CD4-positive, CD25-positive, alpha-beta regulatory T cell (primary cell): ENCODE results near the gene DUS1L. TPM values are rescaled to one million over a fixed set of nuclear protein-coding genes. Genes with fewer than 3 reads are reported as not detected.
A peak's percentile ranks its signal among the peaks of the same experiment; 100 is the strongest.

Source experiments
- ATAC-seq, 2 donors: fragments of 150-1000 bp; cut with Tn5 transposase; one replicate each; pipeline ENCODE4 v1.10.0; 2021; ENCODE audit warnings: low read depth in 2 of 2, moderate number of reproducible peaks in 2 of 2, moderate library complexity in 1 of 2
- DNase-seq, 3 donors: peaks; one replicate each; pipeline versions ENCODE4 v3.0.0 to v3.0.0-alpha.2; 2012 to 2022; ENCODE audit warnings: mixed read lengths in 1 of 3
- H3K27ac ChIP-seq: one replicate; pipeline ENCODE4 v1.7.0; 2013; ENCODE audit warnings: mild to moderate bottlenecking, low read length; ENCODE audit not compliant: insufficient read depth, poor library complexity, severe bottlenecking
- H3K27me3 ChIP-seq: one replicate; pipeline ENCODE4 v1.7.0; 2013; ENCODE audit warnings: low read length; ENCODE audit not compliant: control insufficient read depth, insufficient read depth
- H3K36me3 ChIP-seq: one replicate; pipeline ENCODE4 v1.7.0; 2013; ENCODE audit warnings: mild to moderate bottlenecking, low read length, moderate library complexity; ENCODE audit not compliant: control insufficient read depth, insufficient read depth
- H3K4me1 ChIP-seq: 2 replicates; pipeline ENCODE4 v1.7.0; 2013; ENCODE audit warnings: mild to moderate bottlenecking, low read length; ENCODE audit not compliant: insufficient read depth, control insufficient read depth, poor library complexity, severe bottlenecking
- H3K4me3 ChIP-seq: one replicate; pipeline ENCODE4 v1.7.0; 2013; ENCODE audit warnings: low read depth, mild to moderate bottlenecking, low read length, moderate library complexity
- H3K9me3 ChIP-seq, 2 experiments: 1 replicate in 1 of 2; 2 replicates in 1 of 2; pipeline ENCODE4 v1.7.0; 2013; ENCODE audit warnings: low read length in 2 of 2, mild to moderate bottlenecking in 1 of 2, moderate library complexity in 1 of 2; ENCODE audit not compliant: control insufficient read depth in 2 of 2
- H3K27ac Mint-ChIP-seq, 3 donors: one replicate each; pipeline ENCODE4 v1.8.0; 2020 to 2022; ENCODE audit warnings: mild to moderate bottlenecking in 3 of 3, mixed read lengths in 3 of 3, moderate library complexity in 2 of 3
- H3K27me3 Mint-ChIP-seq: one replicate; pipeline ENCODE4 v1.8.0; 2022; ENCODE audit warnings: mild to moderate bottlenecking, mixed read lengths
- H3K36me3 Mint-ChIP-seq: one replicate; pipeline ENCODE4 v1.8.0; 2020; ENCODE audit warnings: mixed read lengths
- H3K4me1 Mint-ChIP-seq, 4 donors: one replicate each; pipeline ENCODE4 v1.8.0; 2020 to 2022; ENCODE audit warnings: mixed read lengths in 4 of 4, mild to moderate bottlenecking in 1 of 4
- H3K4me3 Mint-ChIP-seq, 4 donors: one replicate each; pipeline ENCODE4 v1.8.0; 2020 to 2022; ENCODE audit warnings: mild to moderate bottlenecking in 4 of 4, mixed read lengths in 4 of 4, moderate library complexity in 3 of 4
- H3K9me3 Mint-ChIP-seq, 7 donors: one replicate each; pipeline ENCODE4 v1.8.0; 2020 to 2022; ENCODE audit warnings: mixed read lengths in 7 of 7, mild to moderate bottlenecking in 3 of 7, moderate library complexity in 2 of 7
- polyA plus RNA-seq, 4 donors: library from polyadenylated mRNA; unstranded; fragments of 300-500 nt; fragmentation: Illumina TruSeq; gene quantifications; one replicate each; pipeline ENCODE4 v1.2.3, GENCODE V29; 2021
- total RNA-seq: library from RNA; stranded (reverse); gene quantifications from one replicate; pipeline ENCODE4 v1.2.3, GENCODE V29; 2022

DUS1L gene
- total and polyA plus RNA-seq, 5 donors from 2014 or later, result 49.3 to 128 (median 69.5) TPM

GRCh38 chr17:82029391-82029790 is 36.2 kb downstream of the DUS1L start:
- no peaks in the 10 kb centered on the region for H3K9me3 Mint-ChIP-seq
- DNase-seq (no peak), ATAC-seq (no peak)
- peaks cover 23% of the 10 kb centered on the region for H3K4me1 ChIP-seq
- H3K36me3 ChIP-seq, result no peaks in the 10 kb centered on the region
- peak overlapping the region in 2 of 4 donors; percentile 62 to 74 for H3K4me3 Mint-ChIP-seq
- peaks cover 0 to 14% (median 0%) of the 10 kb centered on the region in 4 donors for H3K4me1 Mint-ChIP-seq
- no peaks in the 10 kb centered on the region for H3K27me3 ChIP-seq
- H3K36me3 Mint-ChIP-seq, result no peaks in the 10 kb centered on the region
- H3K9me3 ChIP-seq, result no peaks in the 10 kb centered on the region
- H3K27me3 Mint-ChIP-seq, result no peaks in the 10 kb centered on the region
- no peak overlapping the region for H3K4me3 ChIP-seq
- H3K27ac ChIP-seq, result no peak overlapping the region
- no peak overlapping the region for H3K27ac Mint-ChIP-seq

GRCh38 chr17:82028966-82029365 is 36.6 kb downstream of the DUS1L start:
- ATAC-seq, result no peak
- H3K9me3 ChIP-seq, result no peaks in the 10 kb centered on the region
- Mint-ChIP-seq H3K4me3 (no peak overlapping the region), H3K9me3 (no peaks in the 10 kb centered on the region), H3K27ac (no peak overlapping the region), H3K36me3 (no peaks in the 10 kb centered on the region), H3K27me3 (no peaks in the 10 kb centered on the region), H3K4me1 (peaks cover 0 to 18% (median 0%) of the 10 kb centered on the region in 4 donors)
- H3K4me1 ChIP-seq, result peaks cover 28% of the 10 kb centered on the region
- no peaks in the 10 kb centered on the region for H3K27me3 ChIP-seq
- no peak overlapping the region for H3K27ac ChIP-seq
- no peaks in the 10 kb centered on the region for H3K36me3 ChIP-seq
- H3K4me3 ChIP-seq, result no peak overlapping the region
- DNase-seq, result no peak

- Mint-ChIP-seq H3K36me3 (no peaks in the 10 kb centered on the region), H3K27ac (no peak overlapping the region), H3K9me3 (no peaks in the 10 kb centered on the region), H3K4me1 (peaks cover 0 to 21% (median 0%) of the 10 kb centered on the region in 4 donors), H3K27me3 (no peaks in the 10 kb centered on the region), H3K4me3 (no peak overlapping the region)
- Histone ChIP-seq H3K36me3 (no peaks in the 10 kb centered on the region), H3K4me1 (peaks cover 34% of the 10 kb centered on the region), H3K9me3 (no peaks in the 10 kb centered on the region), H3K27me3 (no peaks in the 10 kb centered on the region), H3K27ac (no peak overlapping the region), H3K4me3 (no peak overlapping the region)
- no peak for DNase-seq
- ATAC-seq, result no peak
Observed at GRCh38 chr17:82028246-82028645, 37.4 kb downstream of the DUS1L start.

GRCh38 chr17:82025401-82026107 is 40.0 kb downstream of the DUS1L start:
- Histone ChIP-seq H3K27ac (no peak overlapping the region), H3K27me3 (no peaks in the 10 kb centered on the region), H3K9me3 (no peaks in the 10 kb centered on the region), H3K36me3 (no peaks in the 10 kb centered on the region), H3K4me1 (peaks cover 39% of the 10 kb centered on the region), H3K4me3 (no peak overlapping the region)
- Mint-ChIP-seq H3K36me3 (no peaks in the 10 kb centered on the region), H3K4me3 (peak overlapping the region in 1 of 4 donors; percentile 73), H3K27me3 (no peaks in the 10 kb centered on the region), H3K9me3 (no peaks in the 10 kb centered on the region), H3K4me1 (peaks cover 0 to 36% (median 8%) of the 10 kb centered on the region in 4 donors), H3K27ac (no peak overlapping the region)
- DNase-seq (no peak), ATAC-seq (no peak)

GRCh38 chr17:82024859-82025258 is 40.7 kb downstream of the DUS1L start:
- Histone ChIP-seq H3K9me3 (no peaks in the 10 kb centered on the region), H3K36me3 (no peaks in the 10 kb centered on the region), H3K27ac (no peak overlapping the region), H3K4me1 (peaks cover 33% of the 10 kb centered on the region), H3K27me3 (no peaks in the 10 kb centered on the region), H3K4me3 (no peak overlapping the region)
- ATAC-seq (no peak), DNase-seq (no peak)
- Mint-ChIP-seq H3K27ac (no peak overlapping the region), H3K27me3 (no peaks in the 10 kb centered on the region), H3K4me1 (peaks cover 0 to 38% (median 8%) of the 10 kb centered on the region in 4 donors), H3K4me3 (no peak overlapping the region), H3K9me3 (no peaks in the 10 kb centered on the region), H3K36me3 (no peaks in the 10 kb centered on the region)

GRCh38 chr17:82023447-82024241 is 42.0 kb downstream of the DUS1L start:
- Histone ChIP-seq H3K4me3 (peak overlapping the region; percentile 32), H3K9me3 (no peaks in the 10 kb centered on the region), H3K27ac (no peak overlapping the region), H3K36me3 (no peaks in the 10 kb centered on the region), H3K4me1 (peaks cover 31% of the 10 kb centered on the region), H3K27me3 (no peaks in the 10 kb centered on the region)
- Mint-ChIP-seq H3K9me3 (no peaks in the 10 kb centered on the region), H3K27me3 (no peaks in the 10 kb centered on the region), H3K36me3 (no peaks in the 10 kb centered on the region), H3K4me3 (peak overlapping the region; percentile 82 to 92 (median 83)), H3K27ac (no peak overlapping the region), H3K4me1 (peaks cover 0 to 33% (median 8%) of the 10 kb centered on the region in 4 donors)
- ATAC-seq (no peak), DNase-seq (peak in 1 of 3 donors; percentile 44)

GRCh38 chr17:82022981-82023446 is 42.6 kb downstream of the DUS1L start, which contains the start of gene LRRC45:
Gene LRRC45 (plus strand): TSS chr17:82023305. CDS start chr17:82023644, 339 bp downstream.
- ATAC-seq (peak; percentile 94 to 96), DNase-seq (peak; percentile 100)
- no peaks in the 10 kb centered on the region for H3K36me3 Mint-ChIP-seq
- no peaks in the 10 kb centered on the region for H3K27me3 Mint-ChIP-seq
- H3K27ac ChIP-seq, result peak within 1 kb of the TSS; percentile 52
- no peaks in the 10 kb centered on the region for H3K9me3 Mint-ChIP-seq
- peaks cover 0 to 33% (median 8%) of the 10 kb centered on the region in 4 donors for H3K4me1 Mint-ChIP-seq
- H3K9me3 ChIP-seq, result no peaks in the 10 kb centered on the region
- H3K4me1 ChIP-seq, result peaks cover 31% of the 10 kb centered on the region
- H3K27me3 ChIP-seq, result no peaks in the 10 kb centered on the region
- peak within 1 kb of the TSS in 1 of 3 donors; percentile 77 for H3K27ac Mint-ChIP-seq
- H3K4me3 Mint-ChIP-seq, result peak within 1 kb of the TSS; percentile 88 to 94 (median 90)
- H3K36me3 ChIP-seq, result no peaks in the 10 kb centered on the region
- peak within 1 kb of the TSS; percentile 48 for H3K4me3 ChIP-seq
